Measurements from ENCODE around the gene COLGALT1.

The COLGALT1 gene

DNA sequence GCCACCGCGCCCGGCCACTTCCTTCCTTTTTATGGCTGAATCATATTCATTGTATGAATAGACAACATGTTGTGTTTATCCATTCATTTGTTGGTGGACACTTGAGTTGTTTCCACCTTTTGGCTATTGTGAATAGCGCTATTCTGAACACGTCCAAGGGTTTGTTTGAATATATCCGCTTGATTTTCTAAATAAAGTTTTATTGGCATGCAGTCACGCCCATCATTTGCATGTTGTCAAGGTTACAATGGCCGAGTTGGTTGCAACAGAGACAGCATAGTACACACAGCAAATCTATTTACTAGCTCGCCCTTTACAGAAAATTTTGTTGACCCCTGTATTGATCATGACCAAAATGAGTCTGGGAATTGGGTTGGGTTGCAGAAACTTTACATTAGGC is 43.5 kb downstream of the COLGALT1 start:
- no peak overlapping the region for H3K4me3 ChIP-seq (ENCODE audit: low read depth, low read length)
- no peak for DNase-seq (ENCODE audit: low read depth)
- TF ChIP-seq, protein P1, sequence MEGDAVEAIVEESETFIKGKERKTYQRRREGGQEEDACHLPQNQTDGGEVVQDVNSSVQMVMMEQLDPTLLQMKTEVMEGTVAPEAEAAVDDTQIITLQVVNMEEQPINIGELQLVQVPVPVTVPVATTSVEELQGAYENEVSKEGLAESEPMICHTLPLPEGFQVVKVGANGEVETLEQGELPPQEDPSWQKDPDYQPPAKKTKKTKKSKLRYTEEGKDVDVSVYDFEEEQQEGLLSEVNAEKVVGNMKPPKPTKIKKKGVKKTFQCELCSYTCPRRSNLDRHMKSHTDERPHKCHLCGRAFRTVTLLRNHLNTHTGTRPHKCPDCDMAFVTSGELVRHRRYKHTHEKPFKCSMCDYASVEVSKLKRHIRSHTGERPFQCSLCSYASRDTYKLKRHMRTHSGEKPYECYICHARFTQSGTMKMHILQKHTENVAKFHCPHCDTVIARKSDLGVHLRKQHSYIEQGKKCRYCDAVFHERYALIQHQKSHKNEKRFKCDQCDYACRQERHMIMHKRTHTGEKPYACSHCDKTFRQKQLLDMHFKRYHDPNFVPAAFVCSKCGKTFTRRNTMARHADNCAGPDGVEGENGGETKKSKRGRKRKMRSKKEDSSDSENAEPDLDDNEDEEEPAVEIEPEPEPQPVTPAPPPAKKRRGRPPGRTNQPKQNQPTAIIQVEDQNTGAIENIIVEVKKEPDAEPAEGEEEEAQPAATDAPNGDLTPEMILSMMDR (IDR thresholded peaks at IDR 0.05; ENCODE audit: control insufficient read depth, extremely low read depth, insufficient read depth), result no peak

DNA sequence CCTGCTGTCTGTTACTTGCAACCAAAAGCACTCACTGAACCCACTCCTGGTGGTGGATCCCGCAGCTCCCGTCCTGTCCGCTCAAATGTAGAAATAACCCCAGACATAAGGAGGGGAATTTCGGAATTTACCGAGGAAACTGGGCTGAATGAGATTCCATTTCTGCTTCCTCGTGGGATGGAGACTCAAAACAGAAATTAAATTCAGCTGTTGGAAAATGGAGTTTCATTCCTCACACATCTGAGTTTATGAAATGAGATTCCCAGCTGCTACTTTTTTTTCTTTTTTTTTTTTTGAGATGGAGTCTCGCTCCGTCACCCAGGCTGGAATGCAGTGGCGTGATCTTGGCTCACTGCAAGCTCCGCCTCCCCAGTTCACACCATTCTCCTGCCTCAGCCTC is 44.3 kb downstream of the COLGALT1 start:
- TF ChIP-seq, protein P1 (IDR thresholded peaks at IDR 0.05; ENCODE audit: control insufficient read depth, extremely low read depth, insufficient read depth), result no peak
- no peak for DNase-seq (ENCODE audit: low read depth)
- no peak overlapping the region for H3K4me3 ChIP-seq (ENCODE audit: low read depth, low read length)

DNA sequence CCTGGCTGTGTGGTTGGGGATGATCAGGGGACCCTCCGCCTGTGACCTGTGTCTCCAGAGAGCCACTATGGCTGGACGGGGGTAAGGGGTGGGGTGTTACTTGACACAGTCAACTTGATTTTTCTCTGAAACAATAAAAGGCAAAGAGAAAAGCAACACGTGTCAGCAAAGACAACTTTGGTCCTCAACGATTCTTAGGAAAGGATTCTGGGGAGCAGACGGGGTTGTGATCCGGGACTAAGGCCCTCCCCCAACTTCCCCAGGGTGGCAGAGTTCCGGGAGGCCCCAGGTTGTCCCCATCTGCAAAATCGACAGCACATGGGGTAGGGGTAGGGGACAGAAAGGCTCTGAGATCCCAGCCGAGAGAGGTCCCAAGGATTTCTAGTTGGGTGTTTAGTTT is 46.2 kb downstream of the COLGALT1 start:
- no peak overlapping the region for H3K4me3 ChIP-seq (ENCODE audit: low read depth, low read length)
- TF ChIP-seq, protein P1 (IDR thresholded peaks at IDR 0.05; ENCODE audit: control insufficient read depth, extremely low read depth, insufficient read depth), result no peak
- no peak for DNase-seq (ENCODE audit: low read depth)

DNA sequence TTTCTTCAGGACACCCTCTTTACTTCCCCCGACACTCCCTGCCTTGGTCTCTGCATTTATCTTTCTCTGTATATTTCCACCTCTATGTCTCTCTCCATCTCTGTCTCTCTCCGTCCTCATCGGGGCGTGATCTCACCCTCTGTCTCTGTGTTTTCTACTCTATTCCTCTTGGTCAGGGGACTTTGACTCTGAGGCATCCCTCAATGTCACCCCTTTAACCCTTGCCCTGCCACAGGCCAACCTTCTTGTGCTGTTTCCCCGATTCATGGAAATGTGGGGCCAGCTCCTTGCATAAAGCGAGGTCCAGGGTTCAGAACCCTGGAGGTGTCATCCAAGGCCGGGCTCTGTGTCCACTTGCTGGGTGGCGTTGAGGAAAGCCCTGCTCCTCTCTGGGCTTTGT is 46.8 kb downstream of the COLGALT1 start:
- TF ChIP-seq, protein P1 (IDR thresholded peaks at IDR 0.05; ENCODE audit: control insufficient read depth, extremely low read depth, insufficient read depth), result no peak
- H3K4me3 ChIP-seq (ENCODE audit: low read depth, low read length), result no peak overlapping the region
- DNase-seq (ENCODE audit: low read depth), result no peak

DNA sequence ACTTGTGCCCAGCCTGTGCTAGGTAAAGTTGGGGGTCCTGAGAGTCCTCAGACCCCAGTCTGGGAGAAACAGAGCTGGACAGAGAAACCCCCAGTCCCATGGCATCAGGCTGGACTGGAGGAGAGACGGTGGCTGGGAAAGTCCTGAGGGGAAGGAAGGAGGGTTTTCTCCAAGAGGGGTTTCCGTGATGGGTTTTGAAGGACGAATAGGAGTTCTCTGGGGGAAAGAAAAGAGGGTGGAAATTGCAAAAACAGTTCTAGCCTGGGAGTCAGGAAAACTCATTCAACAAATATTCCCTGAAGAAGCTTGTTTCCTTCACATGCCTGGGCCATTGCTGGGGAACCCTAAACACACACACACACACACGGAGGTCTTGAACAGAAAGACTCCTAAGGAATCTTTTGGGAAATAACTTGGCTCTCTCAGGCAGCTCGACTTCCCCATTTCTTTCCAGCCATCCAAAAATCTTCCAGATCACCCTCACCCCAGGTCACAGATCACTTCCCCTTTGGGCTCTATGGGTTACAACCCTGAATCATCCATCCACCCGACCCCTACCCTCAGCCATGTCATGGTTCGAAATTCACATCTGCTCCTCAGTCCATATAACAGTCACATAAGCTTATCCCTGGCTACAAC is 47.5 kb downstream of the COLGALT1 start:
- TF ChIP-seq, protein P1 (IDR thresholded peaks at IDR 0.05; ENCODE audit: control insufficient read depth, extremely low read depth, insufficient read depth), result no peak
- H3K4me3 ChIP-seq (ENCODE audit: low read depth, low read length), result no peak overlapping the region
- DNase-seq (ENCODE audit: low read depth), result no peak

DNA sequence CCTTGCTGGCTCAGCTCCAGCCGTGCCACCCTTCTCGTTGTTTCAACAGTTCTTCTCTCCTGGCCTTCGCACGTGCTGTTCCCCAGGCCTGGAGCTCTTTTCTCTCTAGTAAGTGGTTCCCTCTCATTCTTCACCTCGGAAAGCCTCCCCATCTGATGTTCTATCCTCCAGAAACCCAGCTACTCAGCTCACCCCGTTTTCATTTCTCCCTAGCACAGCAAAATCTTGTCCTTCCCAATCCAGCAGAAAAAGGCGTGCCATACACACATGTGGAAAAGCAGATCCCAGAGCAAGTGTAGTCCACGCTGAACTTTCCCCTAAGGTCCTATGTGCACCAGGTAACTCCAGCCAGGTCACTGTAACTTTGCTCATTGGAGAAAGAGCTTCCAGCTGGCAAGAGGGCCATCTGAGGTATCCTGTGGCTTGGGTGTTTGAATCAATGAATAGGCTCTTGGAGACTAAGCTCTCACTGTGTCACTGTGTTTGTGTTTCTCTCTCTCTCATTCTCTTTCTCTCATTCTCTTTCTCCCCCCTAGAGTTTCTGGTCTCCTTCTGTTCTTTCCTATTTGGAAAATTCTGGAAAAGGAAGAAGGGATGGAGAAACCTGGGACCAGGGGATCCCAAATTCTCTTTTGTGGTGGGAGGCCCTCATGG is 49.0 kb downstream of the COLGALT1 start:
- TF ChIP-seq, protein P1 (IDR thresholded peaks at IDR 0.05; ENCODE audit: control insufficient read depth, extremely low read depth, insufficient read depth), result no peak
- no peak overlapping the region for H3K4me3 ChIP-seq (ENCODE audit: low read depth, low read length)
- no peak for DNase-seq (ENCODE audit: low read depth)

DNA sequence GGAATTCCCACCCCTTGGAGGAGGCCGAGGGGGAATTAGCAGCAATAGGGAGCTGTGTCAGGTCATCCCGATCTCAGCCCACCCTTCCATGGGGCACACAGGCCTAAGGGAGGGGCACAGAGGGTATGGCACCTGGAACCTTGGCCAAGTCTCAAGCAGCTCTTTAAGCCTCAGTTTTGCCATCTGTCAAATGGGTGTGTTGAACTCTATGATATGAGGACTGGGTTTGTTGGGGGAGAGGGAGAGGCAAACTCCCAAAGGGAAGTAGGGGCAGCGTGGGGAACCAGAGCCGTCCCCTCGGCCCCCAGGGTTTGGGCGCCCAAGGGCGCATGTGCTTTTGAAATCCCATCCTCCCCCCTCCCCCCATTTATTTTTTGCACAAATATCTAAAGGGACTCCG is 49.7 kb downstream of the COLGALT1 start:
- TF ChIP-seq, protein P1 (IDR thresholded peaks at IDR 0.05; ENCODE audit: control insufficient read depth, extremely low read depth, insufficient read depth), result no peak
- H3K4me3 ChIP-seq (ENCODE audit: low read depth, low read length), result no peak overlapping the region
- no peak for DNase-seq (ENCODE audit: low read depth)
